HEK293 (cell line): ENCODE results near the gene PYCR2.
A peak's percentile ranks its signal among the peaks of the same experiment; 100 is the strongest.

Source experiments
- PRDM1 ChIP-seq: fragments of 450-650 bp; formaldehyde crosslinking; IDR thresholded peaks from 2 replicates; pipeline ENCODE4; 2016; ENCODE audit warnings: missing biosample characterization, missing genetic modification characterization
- PRDM10 ChIP-seq: fragments of 450-650 bp; formaldehyde crosslinking; IDR thresholded peaks from 2 replicates; pipeline ENCODE4 v1.5.1; 2016; ENCODE audit warnings: missing biosample characterization, missing genetic modification characterization
- SP7 ChIP-seq: fragments of 450-650 bp; formaldehyde crosslinking; IDR thresholded peaks from 2 replicates; pipeline ENCODE4 v1.5.1; 2016; ENCODE audit warnings: missing biosample characterization, missing genetic modification characterization
- TSHZ1 ChIP-seq: fragments of 450-650 bp; formaldehyde crosslinking; IDR thresholded peaks from 2 replicates; pipeline ENCODE4 v1.5.1; 2016; ENCODE audit warnings: missing biosample characterization, missing genetic modification characterization, borderline replicate concordance
- ZNF239 ChIP-seq: fragments of 450-650 bp; formaldehyde crosslinking; IDR thresholded peaks from 2 replicates; pipeline ENCODE4 v1.5.1; 2016; ENCODE audit warnings: missing biosample characterization, missing genetic modification characterization
- ZNF335 ChIP-seq: fragments of 450-650 bp; formaldehyde crosslinking; conservative IDR thresholded peaks from 2 replicates; pipeline ENCODE4 v1.5.1; 2016; ENCODE audit warnings: missing biosample characterization, missing genetic modification characterization
- ZNF354C ChIP-seq: fragments of 450-650 bp; formaldehyde crosslinking; IDR thresholded peaks from 2 replicates; pipeline ENCODE4 v1.5.1; 2016; ENCODE audit warnings: missing biosample characterization, missing genetic modification characterization, low read depth, borderline replicate concordance
- ZNF391 ChIP-seq: fragments of 450-650 bp; formaldehyde crosslinking; IDR thresholded peaks from 2 replicates; pipeline ENCODE4 v1.5.1; 2016; ENCODE audit warnings: low read depth, missing biosample characterization, missing genetic modification characterization, borderline replicate concordance
- ZNF423 ChIP-seq: fragments of 450-650 bp; formaldehyde crosslinking; IDR thresholded peaks from 2 replicates; pipeline ENCODE4 v1.5.1; 2016; ENCODE audit warnings: missing biosample characterization, missing genetic modification characterization
- ZNF561 ChIP-seq: fragments of 450-650 bp; IDR thresholded peaks from 2 replicates; pipeline ENCODE4 v1.5.1; 2018; ENCODE audit warnings: missing biosample characterization, missing genetic modification characterization, borderline replicate concordance
- ZSCAN16 ChIP-seq: fragments of 450-650 bp; formaldehyde crosslinking; IDR thresholded peaks from 2 replicates; pipeline ENCODE4 v1.5.1; 2016; ENCODE audit warnings: missing biosample characterization, missing genetic modification characterization
- ZSCAN30 ChIP-seq: fragments of 450-650 bp; IDR thresholded peaks from 2 replicates; pipeline ENCODE4 v1.5.1; 2018; ENCODE audit warnings: missing biosample characterization, mild to moderate bottlenecking, missing genetic modification characterization, moderate library complexity
- ZSCAN5A ChIP-seq: fragments of 450-650 bp; formaldehyde crosslinking; IDR thresholded peaks from 2 replicates; pipeline ENCODE4 v1.5.1; 2016; ENCODE audit warnings: missing biosample characterization, missing genetic modification characterization
- ZXDB ChIP-seq: fragments of 450-650 bp; formaldehyde crosslinking; IDR thresholded peaks from 2 replicates; pipeline ENCODE4 v1.5.1; 2016; ENCODE audit warnings: missing biosample characterization, missing genetic modification characterization
- TF ChIP-seq, protein P1 (sequence below): fragments of 450-650 bp; formaldehyde crosslinking; IDR thresholded peaks from 2 replicates; pipeline ENCODE4 v1.5.1; 2016; ENCODE audit warnings: missing biosample characterization, missing genetic modification characterization
- TF ChIP-seq, protein P2 (sequence below): fragments of 450-650 bp; formaldehyde crosslinking; IDR thresholded peaks from 2 replicates; pipeline ENCODE4 v1.5.1; 2016; ENCODE audit warnings: missing biosample characterization, missing genetic modification characterization
- TF ChIP-seq, protein P3 (sequence below): fragments of 450-650 bp; formaldehyde crosslinking; IDR thresholded peaks from 2 replicates; pipeline ENCODE4 v1.5.1; 2016; ENCODE audit warnings: missing biosample characterization, missing genetic modification characterization
- TF ChIP-seq, protein P4 (sequence below): fragments of 450-650 bp; formaldehyde crosslinking; IDR thresholded peaks from 2 replicates; pipeline ENCODE4 v1.5.1; 2016; ENCODE audit warnings: missing biosample characterization, missing genetic modification characterization
- TF ChIP-seq, protein P5 (sequence below): fragments of 450-650 bp; formaldehyde crosslinking; IDR thresholded peaks from 2 replicates; pipeline ENCODE4 v1.5.1; 2017; ENCODE audit warnings: missing biosample characterization, mild to moderate bottlenecking, missing genetic modification characterization, moderate library complexity

Gene PYCR2

GRCh38 chr1:225881959-225882693 lies 41.9 kb downstream of the PYCR2 start, which contains the start of gene TMEM63A (continued):
- TF ChIP-seq, protein P1, sequence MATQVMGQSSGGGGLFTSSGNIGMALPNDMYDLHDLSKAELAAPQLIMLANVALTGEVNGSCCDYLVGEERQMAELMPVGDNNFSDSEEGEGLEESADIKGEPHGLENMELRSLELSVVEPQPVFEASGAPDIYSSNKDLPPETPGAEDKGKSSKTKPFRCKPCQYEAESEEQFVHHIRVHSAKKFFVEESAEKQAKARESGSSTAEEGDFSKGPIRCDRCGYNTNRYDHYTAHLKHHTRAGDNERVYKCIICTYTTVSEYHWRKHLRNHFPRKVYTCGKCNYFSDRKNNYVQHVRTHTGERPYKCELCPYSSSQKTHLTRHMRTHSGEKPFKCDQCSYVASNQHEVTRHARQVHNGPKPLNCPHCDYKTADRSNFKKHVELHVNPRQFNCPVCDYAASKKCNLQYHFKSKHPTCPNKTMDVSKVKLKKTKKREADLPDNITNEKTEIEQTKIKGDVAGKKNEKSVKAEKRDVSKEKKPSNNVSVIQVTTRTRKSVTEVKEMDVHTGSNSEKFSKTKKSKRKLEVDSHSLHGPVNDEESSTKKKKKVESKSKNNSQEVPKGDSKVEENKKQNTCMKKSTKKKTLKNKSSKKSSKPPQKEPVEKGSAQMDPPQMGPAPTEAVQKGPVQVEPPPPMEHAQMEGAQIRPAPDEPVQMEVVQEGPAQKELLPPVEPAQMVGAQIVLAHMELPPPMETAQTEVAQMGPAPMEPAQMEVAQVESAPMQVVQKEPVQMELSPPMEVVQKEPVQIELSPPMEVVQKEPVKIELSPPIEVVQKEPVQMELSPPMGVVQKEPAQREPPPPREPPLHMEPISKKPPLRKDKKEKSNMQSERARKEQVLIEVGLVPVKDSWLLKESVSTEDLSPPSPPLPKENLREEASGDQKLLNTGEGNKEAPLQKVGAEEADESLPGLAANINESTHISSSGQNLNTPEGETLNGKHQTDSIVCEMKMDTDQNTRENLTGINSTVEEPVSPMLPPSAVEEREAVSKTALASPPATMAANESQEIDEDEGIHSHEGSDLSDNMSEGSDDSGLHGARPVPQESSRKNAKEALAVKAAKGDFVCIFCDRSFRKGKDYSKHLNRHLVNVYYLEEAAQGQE (tag by site-specific recombination), result 0 out of 2 replicates have a peak, but pooled peaks have one; percentile 4
- TF ChIP-seq ZSCAN5A (no peak; the same call in 1 of the 2 replicates), ZNF335 (tag by site-specific recombination) (peak; percentile 87), ZXDB (tag by site-specific recombination) (peak; percentile 75), SP7 (tag by site-specific recombination) (peak; percentile 81), ZSCAN30 (tag by site-specific recombination) (peak; percentile 62; the same call in 1 of the 2 replicates), ZNF239 (peak; percentile 63; the same call in 1 of the 2 replicates), ZSCAN16 (peak; percentile 81), PRDM1 (tag by site-specific recombination) (peak; percentile 87), ZNF423 (tag by site-specific recombination) (peak; percentile 73; the same call in 1 of the 2 replicates), TSHZ1 (0 out of 2 replicates have a peak, but pooled peaks have one; percentile 7), PRDM10 (tag by site-specific recombination) (peak; percentile 51; the same call in 1 of the 2 replicates), ZNF561 (peak; percentile 95), ZNF354C (tag by site-specific recombination) (no peak), ZNF391 (tag by site-specific recombination) (peak; percentile 46; the same call in 1 of the 2 replicates)
- TF ChIP-seq, protein P2, sequence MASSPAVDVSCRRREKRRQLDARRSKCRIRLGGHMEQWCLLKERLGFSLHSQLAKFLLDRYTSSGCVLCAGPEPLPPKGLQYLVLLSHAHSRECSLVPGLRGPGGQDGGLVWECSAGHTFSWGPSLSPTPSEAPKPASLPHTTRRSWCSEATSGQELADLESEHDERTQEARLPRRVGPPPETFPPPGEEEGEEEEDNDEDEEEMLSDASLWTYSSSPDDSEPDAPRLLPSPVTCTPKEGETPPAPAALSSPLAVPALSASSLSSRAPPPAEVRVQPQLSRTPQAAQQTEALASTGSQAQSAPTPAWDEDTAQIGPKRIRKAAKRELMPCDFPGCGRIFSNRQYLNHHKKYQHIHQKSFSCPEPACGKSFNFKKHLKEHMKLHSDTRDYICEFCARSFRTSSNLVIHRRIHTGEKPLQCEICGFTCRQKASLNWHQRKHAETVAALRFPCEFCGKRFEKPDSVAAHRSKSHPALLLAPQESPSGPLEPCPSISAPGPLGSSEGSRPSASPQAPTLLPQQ, result peak; percentile 99
- TF ChIP-seq, protein P3, sequence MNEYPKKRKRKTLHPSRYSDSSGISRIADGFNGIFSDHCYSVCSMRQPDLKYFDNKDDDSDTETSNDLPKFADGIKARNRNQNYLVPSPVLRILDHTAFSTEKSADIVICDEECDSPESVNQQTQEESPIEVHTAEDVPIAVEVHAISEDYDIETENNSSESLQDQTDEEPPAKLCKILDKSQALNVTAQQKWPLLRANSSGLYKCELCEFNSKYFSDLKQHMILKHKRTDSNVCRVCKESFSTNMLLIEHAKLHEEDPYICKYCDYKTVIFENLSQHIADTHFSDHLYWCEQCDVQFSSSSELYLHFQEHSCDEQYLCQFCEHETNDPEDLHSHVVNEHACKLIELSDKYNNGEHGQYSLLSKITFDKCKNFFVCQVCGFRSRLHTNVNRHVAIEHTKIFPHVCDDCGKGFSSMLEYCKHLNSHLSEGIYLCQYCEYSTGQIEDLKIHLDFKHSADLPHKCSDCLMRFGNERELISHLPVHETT (tag by site-specific recombination), result 0 out of 2 replicates have a peak, but pooled peaks have one; percentile 16
- TF ChIP-seq, protein P4, sequence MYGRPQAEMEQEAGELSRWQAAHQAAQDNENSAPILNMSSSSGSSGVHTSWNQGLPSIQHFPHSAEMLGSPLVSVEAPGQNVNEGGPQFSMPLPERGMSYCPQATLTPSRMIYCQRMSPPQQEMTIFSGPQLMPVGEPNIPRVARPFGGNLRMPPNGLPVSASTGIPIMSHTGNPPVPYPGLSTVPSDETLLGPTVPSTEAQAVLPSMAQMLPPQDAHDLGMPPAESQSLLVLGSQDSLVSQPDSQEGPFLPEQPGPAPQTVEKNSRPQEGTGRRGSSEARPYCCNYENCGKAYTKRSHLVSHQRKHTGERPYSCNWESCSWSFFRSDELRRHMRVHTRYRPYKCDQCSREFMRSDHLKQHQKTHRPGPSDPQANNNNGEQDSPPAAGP, result peak; percentile 67
- TF ChIP-seq, protein P5, sequence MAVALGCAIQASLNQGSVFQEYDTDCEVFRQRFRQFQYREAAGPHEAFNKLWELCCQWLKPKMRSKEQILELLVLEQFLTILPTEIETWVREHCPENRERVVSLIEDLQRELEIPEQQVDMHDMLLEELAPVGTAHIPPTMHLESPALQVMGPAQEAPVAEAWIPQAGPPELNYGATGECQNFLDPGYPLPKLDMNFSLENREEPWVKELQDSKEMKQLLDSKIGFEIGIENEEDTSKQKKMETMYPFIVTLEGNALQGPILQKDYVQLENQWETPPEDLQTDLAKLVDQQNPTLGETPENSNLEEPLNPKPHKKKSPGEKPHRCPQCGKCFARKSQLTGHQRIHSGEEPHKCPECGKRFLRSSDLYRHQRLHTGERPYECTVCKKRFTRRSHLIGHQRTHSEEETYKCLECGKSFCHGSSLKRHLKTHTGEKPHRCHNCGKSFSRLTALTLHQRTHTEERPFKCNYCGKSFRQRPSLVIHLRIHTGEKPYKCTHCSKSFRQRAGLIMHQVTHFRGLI (tag by site-specific recombination), result no peak
